Naive thymus-derived CD8-positive, alpha-beta T cell (primary cell): Measurements from ENCODE around the gene ZNF175. TPM values are rescaled to one million over a fixed set of nuclear protein-coding genes. Genes with fewer than 3 reads are reported as not detected.

Experiments used
- ATAC-seq, 2 donors: fragments of 150-1000 bp; cut with Tn5 transposase in 1 of 2; sonication (Bioruptor Pico), chemical (Tn5 transposase) in 1 of 2; 1 replicate in 1 of 2; 2 replicates in 1 of 2; pipeline ENCODE4 v1.10.0; 2021; ENCODE audit warnings: mild to moderate bottlenecking in 2 of 2, moderate library complexity in 2 of 2
- POLR2A ChIA-PET: fragments of 350-600 bp; sonication (Branson Sonifier 250); formaldehyde crosslinking; loops from one replicate; lab custom pipeline; 2021; ENCODE audit warnings: antibody characterized with exemption; lab: Charles Lee
- DNase-seq, 10 donors: peaks; one replicate each; pipeline versions ENCODE4 v3.0.0 to v3.0.0-alpha.2; 2020 to 2022
- H3K27ac Mint-ChIP-seq, 10 donors: one replicate each; pipeline ENCODE4 v1.8.0; 2020 to 2022; ENCODE audit warnings: mild to moderate bottlenecking in 10 of 10, mixed read lengths in 10 of 10, moderate library complexity in 4 of 10, inconsistent platforms in 1 of 10
- H3K27me3 Mint-ChIP-seq, 5 donors: one replicate each; pipeline ENCODE4 v1.8.0; 2021 to 2022; ENCODE audit warnings: mixed read lengths in 5 of 5
- H3K36me3 Mint-ChIP-seq, 3 donors: one replicate each; pipeline ENCODE4 v1.8.0; 2020 to 2022; ENCODE audit warnings: mixed read lengths in 3 of 3, mild to moderate bottlenecking in 2 of 3, inconsistent platforms in 1 of 3
- H3K4me1 Mint-ChIP-seq, 4 donors: one replicate each; pipeline ENCODE4 v1.8.0; 2021 to 2022; ENCODE audit warnings: mixed read lengths in 4 of 4
- H3K4me3 Mint-ChIP-seq, 10 donors: one replicate each; pipeline ENCODE4 v1.8.0; 2020 to 2022; ENCODE audit warnings: mild to moderate bottlenecking in 10 of 10, mixed read lengths in 10 of 10, moderate library complexity in 6 of 10, inconsistent platforms in 1 of 10
- H3K9me3 Mint-ChIP-seq, 9 donors: one replicate each; pipeline ENCODE4 v1.8.0; 2020 to 2022; ENCODE audit warnings: mixed read lengths in 9 of 9, mild to moderate bottlenecking in 3 of 9, inconsistent platforms in 1 of 9, moderate library complexity in 1 of 9
- polyA plus RNA-seq, 3 donors: library from polyadenylated mRNA; unstranded; fragments of 300-500 nt; fragmentation: Illumina TruSeq; gene quantifications; one replicate each; pipeline ENCODE4 v1.2.3, GENCODE V29; 2021
- total RNA-seq, 8 experiments: library from RNA in 2 of 8; stranded (reverse) in 2 of 8; gene quantifications; one replicate each; pipeline ENCODE4 v1.2.3 and lab custom pipeline; 2021 to 2026

The ZNF175 gene
- total and polyA plus RNA-seq, 5 experiments from 2014 or later, result 1.9 to 21.0 (median 3.7) TPM

GRCh38 chr19:51542699-51543098, 28.4 kb upstream of the ZNF175 start:
- Mint-ChIP-seq H3K9me3 (peaks cover 0 to 7% (median 0%) of the 10 kb centered on the region in 9 donors), H3K27ac (no peak overlapping the region), H3K36me3 (no peaks in the 10 kb centered on the region), H3K4me3 (no peak overlapping the region), H3K27me3 (peaks cover 35 to 72% (median 63%) of the 10 kb centered on the region in 5 donors), H3K4me1 (peaks cover 0 to 20% (median 1%) of the 10 kb centered on the region in 4 donors)
- POLR2A ChIA-PET, result no interaction called here
- ATAC-seq, result no peak
- DNase-seq, result no peak

- H3K27me3 Mint-ChIP-seq, result peaks cover 37 to 67% (median 56%) of the 10 kb centered on the region in 5 donors
- no peak for DNase-seq
- no peaks in the 10 kb centered on the region for H3K36me3 Mint-ChIP-seq
- H3K9me3 Mint-ChIP-seq, result peaks cover 0 to 2% (median 0%) of the 10 kb centered on the region in 9 donors
- POLR2A ChIA-PET, result no interaction called here
- H3K27ac Mint-ChIP-seq, result peak overlapping the region in 1 of 10 donors; percentile 3
- no peak for ATAC-seq
- H3K4me3 Mint-ChIP-seq, result no peak overlapping the region
- H3K4me1 Mint-ChIP-seq, result peaks cover 0 to 30% (median 1%) of the 10 kb centered on the region in 4 donors
Observed at GRCh38 chr19:51544038-51544437, 27.0 kb upstream of the ZNF175 start.

GRCh38 chr19:51546107-51546649, 24.9 kb upstream of the ZNF175 start:
- POLR2A ChIA-PET, result no interaction called here
- DNase-seq, result no peak
- no peak for ATAC-seq
- Mint-ChIP-seq H3K4me1 (peaks cover 2 to 47% (median 3%) of the 10 kb centered on the region in 4 donors), H3K27me3 (peaks cover 34 to 77% (median 56%) of the 10 kb centered on the region in 5 donors), H3K9me3 (peaks cover 0 to 2% (median 0%) of the 10 kb centered on the region in 9 donors), H3K36me3 (peaks cover 0 to under 1% (median 0%) of the 10 kb centered on the region in 3 donors), H3K4me3 (no peak overlapping the region), H3K27ac (no peak overlapping the region)

GRCh38 chr19:51546650-51547396, 24.3 kb upstream of the ZNF175 start:
- no peak for ATAC-seq
- POLR2A ChIA-PET, result no interaction called here

GRCh38 chr19:51547397-51548212, 23.5 kb upstream of the ZNF175 start:
- Mint-ChIP-seq H3K27ac (no peak overlapping the region), H3K4me1 (peaks cover 14 to 61% (median 16%) of the 10 kb centered on the region in 4 donors), H3K36me3 (peaks cover 0 to 13% (median 0%) of the 10 kb centered on the region in 3 donors), H3K27me3 (peaks cover 35 to 77% (median 56%) of the 10 kb centered on the region in 5 donors), H3K9me3 (peaks cover 0 to 7% (median 1%) of the 10 kb centered on the region in 9 donors), H3K4me3 (no peak overlapping the region)
- DNase-seq (no peak), ATAC-seq (no peak)
- POLR2A ChIA-PET, result no interaction called here

More at GRCh38 chr19:51546650-51547396, 24.3 kb upstream of the ZNF175 start:
- H3K4me3 Mint-ChIP-seq, result no peak overlapping the region
- H3K27me3 Mint-ChIP-seq, result peaks cover 36 to 77% (median 56%) of the 10 kb centered on the region in 5 donors
- H3K9me3 Mint-ChIP-seq, result peaks cover 0 to 2% (median 0%) of the 10 kb centered on the region in 9 donors
- peaks cover 0 to 7% (median 0%) of the 10 kb centered on the region in 3 donors for H3K36me3 Mint-ChIP-seq
- peaks cover 8 to 54% (median 9%) of the 10 kb centered on the region in 4 donors for H3K4me1 Mint-ChIP-seq
- DNase-seq, result no peak
- H3K27ac Mint-ChIP-seq, result peak overlapping the region in 1 of 10 donors; percentile 65

GRCh38 chr19:51548213-51548651, 22.9 kb upstream of the ZNF175 start:
- H3K27ac Mint-ChIP-seq, result no peak overlapping the region
- peaks cover 37 to 77% (median 53%) of the 10 kb centered on the region in 5 donors for H3K27me3 Mint-ChIP-seq
- ATAC-seq, result no peak
- DNase-seq, result no peak
- peaks cover 0 to 15% (median 0%) of the 10 kb centered on the region in 3 donors for H3K36me3 Mint-ChIP-seq
- POLR2A ChIA-PET, result no interaction called here
- H3K9me3 Mint-ChIP-seq, result peaks cover 0 to 12% (median 2%) of the 10 kb centered on the region in 9 donors
- H3K4me3 Mint-ChIP-seq, result no peak overlapping the region
- H3K4me1 Mint-ChIP-seq, result peaks cover 14 to 64% (median 17%) of the 10 kb centered on the region in 4 donors

- DNase-seq, result no peak
Observed at GRCh38 chr19:51548891-51549305, 22.2 kb upstream of the ZNF175 start.

GRCh38 chr19:51549533-51550324, 21.4 kb upstream of the ZNF175 start:
- peaks cover 0 to 12% (median 4%) of the 10 kb centered on the region in 9 donors for H3K9me3 Mint-ChIP-seq
- peak overlapping the region in 2 of 10 donors; percentile 31 to 67 for H3K4me3 Mint-ChIP-seq
- peaks cover 0 to 15% (median 0%) of the 10 kb centered on the region in 3 donors for H3K36me3 Mint-ChIP-seq
- peaks cover 40 to 72% (median 52%) of the 10 kb centered on the region in 5 donors for H3K27me3 Mint-ChIP-seq
- POLR2A ChIA-PET, result no interaction called here
- ATAC-seq (no peak), DNase-seq (no peak)
- H3K4me1 Mint-ChIP-seq, result peaks cover 14 to 65% (median 17%) of the 10 kb centered on the region in 4 donors
- H3K27ac Mint-ChIP-seq, result peak overlapping the region in 1 of 10 donors; percentile 48

More at GRCh38 chr19:51548891-51549305, 22.2 kb upstream of the ZNF175 start:
- peaks cover 0 to 12% (median 2%) of the 10 kb centered on the region in 9 donors for H3K9me3 Mint-ChIP-seq
- peak overlapping the region in 1 of 10 donors; percentile 67 for H3K4me3 Mint-ChIP-seq
- peaks cover 37 to 72% (median 50%) of the 10 kb centered on the region in 5 donors for H3K27me3 Mint-ChIP-seq
- POLR2A ChIA-PET, result no interaction called here
- peak overlapping the region in 1 of 10 donors; percentile 48 for H3K27ac Mint-ChIP-seq
- H3K36me3 Mint-ChIP-seq, result peaks cover 0 to 15% (median 0%) of the 10 kb centered on the region in 3 donors
- H3K4me1 Mint-ChIP-seq, result peaks cover 14 to 65% (median 17%) of the 10 kb centered on the region in 4 donors
- no peak for ATAC-seq

GRCh38 chr19:51550848-51551672, 20.0 kb upstream of the ZNF175 start:
- Mint-ChIP-seq H3K4me1 (peaks cover 14 to 61% (median 17%) of the 10 kb centered on the region in 4 donors), H3K27me3 (peaks cover 45 to 74% (median 54%) of the 10 kb centered on the region in 5 donors), H3K27ac (no peak overlapping the region), H3K4me3 (peak overlapping the region in 5 of 10 donors; percentile 22 to 65 (median 48)), H3K9me3 (peaks cover 0 to 13% (median 7%) of the 10 kb centered on the region in 9 donors), H3K36me3 (peaks cover 0 to 15% (median 0%) of the 10 kb centered on the region in 3 donors)
- DNase-seq (no peak), ATAC-seq (no peak)
- POLR2A ChIA-PET, result no interaction called here

- no peak for ATAC-seq
- Mint-ChIP-seq H3K27ac (no peak overlapping the region), H3K36me3 (peaks cover 0 to 15% (median 0%) of the 10 kb centered on the region in 3 donors), H3K9me3 (peaks cover 0 to 13% (median 7%) of the 10 kb centered on the region in 9 donors), H3K4me3 (peak overlapping the region in 6 of 10 donors; percentile 15 to 65 (median 37)), H3K4me1 (peaks cover 13 to 53% (median 16%) of the 10 kb centered on the region in 4 donors), H3K27me3 (peaks cover 40 to 82% (median 56%) of the 10 kb centered on the region in 5 donors)
- DNase-seq, result no peak
- POLR2A ChIA-PET, result no interaction called here
Observed at GRCh38 chr19:51551673-51552432, 19.2 kb upstream of the ZNF175 start.
